HG03064 (cell line): ENCODE data around the gene ADSS2.
"Not testable (repeated sequence)": the region's sequence is repeated elsewhere in the genome, so short reads cannot be mapped to it uniquely, and the experiment has no call there.

Source experiments
- ATAC-seq: cut with Tn5 transposase; IDR thresholded peaks from one replicate; pipeline ENCODE4 v1.9.1; 2021; ENCODE audit warnings: low read depth; ENCODE audit not compliant: unreplicated experiment

Gene ADSS2

DNA sequence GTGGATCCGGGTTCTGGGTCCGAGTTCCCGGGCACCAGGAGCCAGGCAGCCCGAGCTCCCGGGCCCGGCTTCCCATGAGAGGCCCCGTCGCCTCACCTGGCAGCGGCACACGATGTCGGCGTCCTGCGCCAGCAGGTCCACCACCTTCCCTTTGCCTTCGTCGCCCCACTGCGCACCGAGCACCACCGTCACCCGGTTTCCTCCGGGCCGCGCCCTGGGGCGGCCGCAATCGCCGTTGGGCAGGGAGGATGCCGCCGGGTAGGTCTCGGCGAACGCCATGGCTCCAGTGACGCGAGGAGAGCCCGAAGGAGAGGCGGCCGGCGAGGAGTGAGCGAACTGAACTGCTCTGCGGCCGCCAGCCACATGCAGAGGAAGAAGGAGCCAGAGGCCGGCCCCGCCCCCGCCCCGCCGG is at the start of gene ADSS2:
Gene ADSS2 (minus strand): TSS at position 371 of the 412 bp plus-strand sequence. CDS start 92 bp downstream, at position 279.
- no peak for ATAC-seq

- not testable (repeated sequence) for ATAC-seq
These were observed 48.8 kb upstream of the ADSS2 start for GRCh38 chr1:244500515-244500914.

DNA sequence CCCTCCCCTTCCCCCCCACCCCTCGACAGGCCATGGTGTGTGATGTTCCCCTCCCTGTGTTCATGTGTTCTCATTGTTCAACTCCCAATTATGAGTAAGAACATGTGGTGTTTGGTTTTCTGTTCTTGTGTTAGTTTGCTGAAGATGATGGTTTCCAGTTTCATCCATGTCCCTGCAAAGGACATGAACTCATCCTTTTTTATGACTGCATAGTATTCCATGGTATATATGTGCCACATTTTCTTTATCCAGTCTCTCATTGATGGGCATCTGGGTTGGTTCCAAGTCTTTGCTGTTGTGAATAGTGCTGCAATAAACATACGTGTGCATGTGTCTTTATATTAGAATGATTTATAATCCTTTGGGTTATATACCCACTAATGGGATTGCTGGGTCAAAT is 47.8 kb upstream of the ADSS2 start:
- ATAC-seq = not testable (repeated sequence)

DNA sequence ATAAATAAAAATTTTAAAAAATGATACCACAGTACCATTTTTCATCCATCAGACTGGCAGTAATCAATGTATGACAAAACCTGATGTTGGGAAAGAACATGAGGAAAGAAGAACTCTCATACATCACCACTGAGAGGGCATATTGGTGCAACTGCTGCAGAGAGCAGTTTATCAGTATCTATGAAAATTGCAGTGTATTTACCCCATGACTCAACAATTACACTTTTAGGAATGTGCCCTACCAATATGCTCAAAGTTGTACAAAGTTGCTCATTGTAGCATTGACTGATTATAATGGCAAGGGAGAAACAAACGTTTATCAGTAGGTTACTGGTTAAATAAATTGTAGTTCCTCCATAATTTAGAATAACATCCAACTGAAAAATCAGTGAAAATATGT is 46.1 kb upstream of the ADSS2 start:
- no peak for ATAC-seq

- ATAC-seq = no peak
These were observed 44.5 kb upstream of the ADSS2 start for GRCh38 chr1:244496186-244496585.

GRCh38 chr1:244494653-244495052 is 42.9 kb upstream of the ADSS2 start:
- ATAC-seq = no peak

GRCh38 chr1:244484971-244485370 is 33.3 kb upstream of the ADSS2 start:
- ATAC-seq = not testable (repeated sequence)

DNA sequence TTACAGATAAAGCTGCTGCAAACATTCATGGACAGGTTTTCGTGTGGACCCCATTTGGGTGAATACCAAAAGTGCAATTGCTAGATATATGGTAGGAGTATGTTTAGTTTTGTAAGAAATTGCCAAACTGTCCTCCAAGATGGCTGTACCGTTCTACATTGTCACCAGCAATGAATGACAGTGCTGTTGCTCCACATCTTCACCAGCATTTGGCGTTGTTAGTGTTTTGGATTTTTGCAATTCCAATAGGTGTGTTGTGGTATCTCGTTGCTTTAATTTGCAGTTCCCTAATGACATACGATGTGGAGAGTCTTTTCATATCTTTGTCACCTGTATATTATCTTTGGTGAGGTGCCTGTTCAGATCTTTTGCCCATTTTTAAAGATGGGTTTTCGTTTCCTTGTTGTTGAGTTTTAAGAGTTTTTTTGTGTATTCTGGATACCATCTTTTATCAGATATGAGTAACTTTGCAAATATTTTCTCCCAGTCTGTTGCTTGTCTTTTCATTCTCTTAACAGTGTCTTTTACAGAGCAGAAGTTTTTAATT is 21.4 kb upstream of the ADSS2 start:
- ATAC-seq = no peak

GRCh38 chr1:244466724-244467123 is 15.0 kb upstream of the ADSS2 start:
- no peak for ATAC-seq

GRCh38 chr1:244461245-244462071 is 9.7 kb upstream of the ADSS2 start, which contains the start of gene CATSPERE:
TSS of gene CATSPERE (plus strand) at chr1:244461273. CDS start at chr1:244461430, 157 bp downstream.
- ATAC-seq = peak; percentile 98

DNA sequence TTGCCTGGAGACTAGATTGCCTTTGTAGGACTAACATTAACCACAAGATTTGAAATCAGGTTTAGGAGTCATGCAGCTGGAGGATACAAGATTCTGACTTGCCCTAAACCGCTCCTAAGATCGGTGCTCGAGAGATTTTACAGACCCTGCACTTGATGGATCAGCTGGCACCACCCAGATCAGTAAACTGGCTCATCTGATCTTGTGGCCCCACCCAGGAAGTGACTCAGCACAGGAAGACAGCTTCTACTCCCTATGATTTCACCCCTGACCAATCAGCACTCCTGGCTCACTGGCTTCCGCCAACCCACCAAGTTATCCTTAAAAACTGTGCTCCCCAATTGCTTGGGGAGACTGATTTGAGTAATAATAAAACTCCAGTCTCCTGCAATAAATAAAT is 8.5 kb upstream of the ADSS2 start:
- no peak for ATAC-seq

- no peak for ATAC-seq
These were observed 7.1 kb upstream of the ADSS2 start for GRCh38 chr1:244458781-244459180.

DNA sequence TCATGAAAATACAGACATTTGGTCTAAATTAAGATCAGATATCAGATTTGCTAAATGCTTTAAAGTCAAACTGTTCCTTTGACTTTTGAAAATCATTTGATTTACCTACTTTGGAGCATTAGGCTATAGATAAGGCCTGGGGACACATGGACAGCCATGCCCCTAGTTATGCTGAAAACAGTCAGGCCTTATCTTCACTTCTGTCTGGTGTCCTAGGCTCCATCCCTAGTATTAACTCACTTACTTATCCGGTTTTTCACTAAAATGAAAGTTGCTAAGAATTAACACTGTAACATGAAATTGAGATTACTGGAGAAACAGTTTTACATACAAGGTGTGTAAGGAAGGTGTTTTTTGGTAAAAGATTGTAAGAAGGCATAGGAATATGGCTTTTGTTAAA is 4.9 kb upstream of the ADSS2 start:
- ATAC-seq = no peak

GRCh38 chr1:244454412-244454811 is 2.7 kb upstream of the ADSS2 start:
- no peak for ATAC-seq

GRCh38 chr1:244451951-244452795 is 464 bp upstream of the ADSS2 start:
- ATAC-seq = peak; percentile 92

- ATAC-seq = peak; percentile 28
These were observed 841 bp downstream of the ADSS2 start for GRCh38 chr1:244450597-244451538.

- ATAC-seq = no peak
These were observed 1.7 kb downstream of the ADSS2 start for GRCh38 chr1:244449936-244450508.

DNA sequence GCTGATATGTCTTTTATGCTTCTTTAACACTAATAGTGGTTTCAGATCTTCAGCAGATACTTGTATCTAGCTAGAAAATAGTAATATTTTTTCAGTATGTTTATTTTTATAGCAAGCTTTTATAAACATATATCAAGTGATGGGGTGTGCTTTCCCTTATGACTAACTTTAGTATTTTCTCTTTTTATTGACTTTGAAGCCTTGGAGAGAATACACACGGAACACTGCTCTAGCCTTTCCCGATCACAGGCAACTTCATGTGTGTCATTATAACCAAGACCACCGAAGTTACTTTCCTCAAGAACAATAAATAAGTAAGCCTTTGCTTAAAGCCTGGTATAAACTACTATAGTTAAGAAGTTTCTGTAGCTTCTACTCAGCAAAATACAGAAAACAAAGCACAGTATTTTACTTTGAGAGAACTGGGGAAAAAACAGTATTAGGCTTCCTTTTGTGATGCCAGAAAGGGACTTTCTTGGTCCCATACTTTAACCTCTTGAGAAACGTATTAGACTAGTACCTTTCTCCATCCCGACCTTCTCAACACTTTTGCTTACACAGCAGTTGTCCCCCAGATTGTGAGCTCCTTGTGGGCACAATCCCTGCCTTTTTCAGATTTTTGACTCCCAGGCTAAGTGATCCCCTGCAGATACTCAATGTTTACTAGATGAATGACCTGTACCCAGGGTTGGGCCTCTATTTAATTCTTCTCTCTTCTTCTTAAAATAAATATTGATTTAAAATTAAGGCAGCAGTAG is 3.3 kb downstream of the ADSS2 start:
- ATAC-seq = no peak

GRCh38 chr1:244447552-244447951 is 4.2 kb downstream of the ADSS2 start:
- ATAC-seq = no peak
